GM12878 (cell line): ENCODE data around the gene FANCE. TPM values are rescaled to one million over a fixed set of nuclear protein-coding genes. Genes with fewer than 3 reads are reported as not detected.

Experiments used
- ATAC-seq: fragments of 200-7000 bp; cut with Tn5 transposase; 3 replicates; pipeline ENCODE4 v1.9.1; 2020; ENCODE audit warnings: mild to moderate bottlenecking, moderate library complexity
- BruUV-seq: library from RNA; stranded (reverse); fragments of 400-500 nt; replicated peaks from 2 replicates; lab custom pipeline; 2021; lab: Mats Ljungman, UMichigan
- CTCF ChIA-PET: fragments of 300-600 bp; sonication (Branson Sonifier 250); formaldehyde crosslinking; extraction: SDS; loops from one replicate; lab custom pipeline; 2021; ENCODE audit warnings: inconsistent platforms; lab: Yijun Ruan, JAX
- POLR2A ChIA-PET: fragments of 350-600 bp; formaldehyde crosslinking; extraction: SDS; loops from one replicate; lab custom pipeline; 2021; ENCODE audit warnings: inconsistent platforms; lab: Charles Lee
- RAD21 ChIA-PET: fragments of 300-600 bp; sonication (Branson Sonifier 250); formaldehyde crosslinking; loops from one replicate; lab custom pipeline; 2023; ENCODE audit warnings: antibody characterized with exemption; ENCODE audit not compliant: unreplicated experiment; lab: Charles Lee
- SMC1A ChIA-PET: fragments of 300-600 bp; sonication (Branson Sonifier 250); formaldehyde crosslinking; loops from one replicate; lab custom pipeline; 2023; ENCODE audit not compliant: unreplicated experiment, uncharacterized antibody; lab: Charles Lee
- DNase-seq: peaks from one replicate; pipeline ENCODE4 v3.0.0-alpha.2; 2011; ENCODE audit warnings: low read depth, low spot score
- FAIRE-seq: peaks from 3 replicates; lab custom pipeline; 2011; peaks lifted over from hg19 to GRCh38; lab: Jason Lieb, UNC
- H2AFZ ChIP-seq: 2 replicates; pipeline ENCODE4 v1.6.0; 2011; ENCODE audit warnings: low read depth, low read length, control low read depth; ENCODE audit not compliant: control insufficient read depth
- H3K27ac ChIP-seq: 2 replicates; pipeline ENCODE4 v1.5.1; 2011; ENCODE audit warnings: control low read depth; ENCODE audit not compliant: control insufficient read depth, insufficient read depth
- H3K27me3 ChIP-seq, 2 experiments: replicated peaks in 1 of 2; 2 replicates each; pipeline versions ENCODE4 v1.6.0 to v1.6.1; 2011; ENCODE audit warnings: low read length in 1 of 2; ENCODE audit not compliant: control insufficient read depth in 2 of 2, insufficient read depth in 2 of 2
- H3K36me3 ChIP-seq, 2 experiments: 2 replicates each; pipeline ENCODE4 v1.5.1; 2011; ENCODE audit warnings: low read length in 1 of 2; ENCODE audit not compliant: control insufficient read depth in 2 of 2, insufficient read depth in 2 of 2
- H3K4me1 ChIP-seq: 2 replicates; pipeline ENCODE4 v1.6.1; 2011; ENCODE audit warnings: mild to moderate bottlenecking, low read length, moderate library complexity, mixed read lengths; ENCODE audit not compliant: control insufficient read depth, insufficient read depth
- H3K4me2 ChIP-seq: 2 replicates; pipeline ENCODE4 v1.6.0; 2011; ENCODE audit warnings: control low read depth; ENCODE audit not compliant: control insufficient read depth, insufficient read depth
- H3K4me3 ChIP-seq: fragments of 200-600 bp; sonication (generic); 2 replicates; pipeline ENCODE4 v1.5.1; 2016
- H3K79me2 ChIP-seq: 2 replicates; pipeline ENCODE4 v1.6.0; 2011; ENCODE audit warnings: low read length; ENCODE audit not compliant: control insufficient read depth, insufficient read depth
- H3K9ac ChIP-seq: 2 replicates; pipeline ENCODE4 v1.8.0; 2011; ENCODE audit warnings: low read length, control low read depth, mixed read lengths; ENCODE audit not compliant: control insufficient read depth, insufficient read depth
- H3K9me3 ChIP-seq: replicated peaks from 3 replicates; pipeline ENCODE4 v1.5.1; 2011; ENCODE audit warnings: mild to moderate bottlenecking, low read length; ENCODE audit not compliant: control insufficient read depth, insufficient read depth
- H4K20me1 ChIP-seq: 2 replicates; pipeline ENCODE4 v1.6.0; 2011; ENCODE audit not compliant: control insufficient read depth, insufficient read depth
- BCLAF1 ChIP-seq: fragments of 450-650 bp; IDR thresholded peaks from 2 replicates; pipeline ENCODE4 v1.6.1; 2017; ENCODE audit warnings: antibody characterized with exemption, mild to moderate bottlenecking, moderate library complexity
- BMI1 ChIP-seq: fragments of 450-650 bp; IDR thresholded peaks from 2 replicates; pipeline ENCODE4 v1.6.1; 2016; ENCODE audit warnings: mild to moderate bottlenecking, moderate library complexity, borderline replicate concordance
- CBX3 ChIP-seq: fragments of 200-600 bp; sonication (generic); IDR thresholded peaks from 2 replicates; pipeline ENCODE4 v1.6.1; 2016; ENCODE audit warnings: low read depth, borderline replicate concordance
- MXI1 ChIP-seq: fragments of 150-350 bp; IDR thresholded peaks from 2 replicates; pipeline ENCODE4 v1.6.1; 2011; ENCODE audit warnings: low read depth, mild to moderate bottlenecking, inconsistent platforms, low read length, improper control_type of control experiment
- NR2C2 ChIP-seq: IDR thresholded peaks from 2 replicates; pipeline ENCODE4 v1.6.1; 2011; ENCODE audit warnings: borderline replicate concordance, low read depth; ENCODE audit not compliant: control insufficient read depth, insufficient read length
- PAX5 ChIP-seq: IDR thresholded peaks from 2 replicates; pipeline ENCODE4 v1.6.1; 2011; ENCODE audit warnings: low read depth, low read length, borderline replicate concordance
- SPI1 ChIP-seq: IDR thresholded peaks from 2 replicates; pipeline ENCODE4 v1.6.1; 2011; ENCODE audit warnings: low read depth, mild to moderate bottlenecking, low read length, moderate library complexity, borderline replicate concordance; ENCODE audit not compliant: insufficient read depth
- SREBF2 ChIP-seq: IDR thresholded peaks from 2 replicates; pipeline ENCODE4 v1.6.1; 2012; ENCODE audit warnings: mild to moderate bottlenecking, low read length
- SRF ChIP-seq, 2 experiments: IDR thresholded peaks; 2 replicates each; pipeline ENCODE4 v1.6.1; 2011; ENCODE audit warnings: low read depth in 2 of 2, low read length in 2 of 2, mild to moderate bottlenecking in 1 of 2, moderate library complexity in 1 of 2
- TBL1XR1 ChIP-seq: IDR thresholded peaks from 2 replicates; pipeline ENCODE4 v1.6.1; 2012; ENCODE audit warnings: low read depth, low read length, improper control_type of control experiment
- TCF7 ChIP-seq: IDR thresholded peaks from 2 replicates; pipeline ENCODE4 v1.6.1; 2014; ENCODE audit warnings: antibody characterized with exemption, borderline replicate concordance
- WGBS: methylation state at CpG from one replicate; pipeline ENCODE4 v1.1.6; 2016; ENCODE audit warnings: low lambda C conversion rate; ENCODE audit not compliant: insufficient replicate concordance, insufficient coverage; ENCODE audit errors: missing lambda C conversion rate; 5-methylcytosine and 5-hydroxymethylcytosine counted together
- in situ Hi-C: fragments of 300-500 bp; cut with MboI; formaldehyde crosslinking; loops from 9 replicates; pipeline ENCODE4 v1.14.3; 2018; ENCODE audit warnings: mixed read lengths
- intact Hi-C: fragments of 100-400 bp; cut with micrococcal nuclease; formaldehyde crosslinking; loops from one replicate; pipeline ENCODE4 v1.14.2; 2022; ENCODE audit not compliant: unreplicated experiment
- polyA plus RNA-seq, 11 experiments: library from polyadenylated mRNA; depleted of rRNA in 4 of 11; unstranded in 6 of 11; stranded (reverse) in 5 of 11; fragments of >200 nt; fragmentation: Nextera tagmentation in 4 of 11; fragmentation: Illumina TruSeq in 1 of 11; extraction: Ambion mirVana in 4 of 11; extraction: Trizol in 1 of 11; gene quantifications; 1 replicate in 1 of 11; 2 replicates in 10 of 11; pipeline versions ENCODE4 v1.2.1 to v1.2.3, GENCODE V29; 2011 to 2016; ENCODE audit warnings: inconsistent platforms in 2 of 11, missing spikeins in 2 of 11, low read depth in 1 of 11
- total RNA-seq, 4 experiments: library from RNA; depleted of rRNA in 3 of 4; stranded (reverse); fragments of >200 nt in 3 of 4; fragmentation: Illumina TruSeq in 1 of 4; extraction: Trizol in 1 of 4; gene quantifications; 2 replicates each; pipeline versions ENCODE4 v1.2.1 to v1.2.3, GENCODE V29; 2013 to 2021
- TF ChIP-seq, protein P1 (sequence below): IDR thresholded peaks from 2 replicates; pipeline ENCODE4 v1.6.1; 2011; ENCODE audit warnings: low read depth, low read length, improper control_type of control experiment, borderline replicate concordance

The FANCE gene
- total and polyA plus RNA-seq, 10 of the 15 experiments (the other 5 are each of a cell fraction or from before 2014, with no cell fraction given): 3.0 to 13.3 (median 8.1) TPM

GRCh38 chr6:35486005-35486925 is 34.1 kb downstream of the FANCE start:
- FAIRE-seq (no peak), ATAC-seq (no peak), DNase-seq (no peak)
- H3K4me3 ChIP-seq: no peak overlapping the region
- no peaks in the 10 kb centered on the region for H3K79me2 ChIP-seq
- CTCF ChIA-PET: interaction anchor here (1.0 kb wide), 1 partner anchor 9 kb away, joined by 5 read pairs; no protein-coding TSS in a partner anchor
- POLR2A ChIA-PET: no interaction called here
- no peaks in the 10 kb centered on the region for H3K4me1 ChIP-seq
- H3K9me3 ChIP-seq: no peaks in the 10 kb centered on the region
- no peak overlapping the region for H3K4me2 ChIP-seq
- in situ Hi-C loops: no loop called here
- BruUV-seq: no TSS peak
- H3K27ac ChIP-seq: no peak overlapping the region
- intact Hi-C loops: no loop called here
- no peaks in the 10 kb centered on the region for H4K20me1 ChIP-seq
- no peak overlapping the region for H2AFZ ChIP-seq
- H3K27me3 ChIP-seq: no peaks in the 10 kb centered on the region; a peak in 2 of 4 replicates
- TF ChIP-seq BMI1 (no peak), MXI1 (no peak), SREBF2 (no peak), TBL1XR1 (no peak), PAX5 (no peak), SPI1 (no peak), NR2C2 (no peak), CBX3 (no peak), TCF7 (no peak), BCLAF1 (no peak), SRF (IDR thresholded peaks at IDR 0.05; ENCODE audit: low read depth in 2 of 2, low read length in 2 of 2) (no peak)
- TF ChIP-seq, protein P1, sequence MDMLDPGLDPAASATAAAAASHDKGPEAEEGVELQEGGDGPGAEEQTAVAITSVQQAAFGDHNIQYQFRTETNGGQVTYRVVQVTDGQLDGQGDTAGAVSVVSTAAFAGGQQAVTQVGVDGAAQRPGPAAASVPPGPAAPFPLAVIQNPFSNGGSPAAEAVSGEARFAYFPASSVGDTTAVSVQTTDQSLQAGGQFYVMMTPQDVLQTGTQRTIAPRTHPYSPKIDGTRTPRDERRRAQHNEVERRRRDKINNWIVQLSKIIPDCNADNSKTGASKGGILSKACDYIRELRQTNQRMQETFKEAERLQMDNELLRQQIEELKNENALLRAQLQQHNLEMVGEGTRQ: no peak
- SMC1A ChIA-PET: no interaction called here
- no peaks in the 10 kb centered on the region for H3K36me3 ChIP-seq
- H3K9ac ChIP-seq: no peak overlapping the region
- WGBS: 75% methylated on average over 42 of the region's 61 CpGs
- RAD21 ChIA-PET: no interaction called here
